ENCODE measurements around the gene KCNQ1. TPM values are rescaled to one million over a fixed set of nuclear protein-coding genes. Genes with fewer than 3 reads are reported as not detected.

Gene KCNQ1
- total and polyA plus RNA-seq, 2 of the 13 experiments (the other 11 are each of a cell fraction or from before 2014, with no cell fraction given), result 0.02 to 0.08 TPM

DNA sequence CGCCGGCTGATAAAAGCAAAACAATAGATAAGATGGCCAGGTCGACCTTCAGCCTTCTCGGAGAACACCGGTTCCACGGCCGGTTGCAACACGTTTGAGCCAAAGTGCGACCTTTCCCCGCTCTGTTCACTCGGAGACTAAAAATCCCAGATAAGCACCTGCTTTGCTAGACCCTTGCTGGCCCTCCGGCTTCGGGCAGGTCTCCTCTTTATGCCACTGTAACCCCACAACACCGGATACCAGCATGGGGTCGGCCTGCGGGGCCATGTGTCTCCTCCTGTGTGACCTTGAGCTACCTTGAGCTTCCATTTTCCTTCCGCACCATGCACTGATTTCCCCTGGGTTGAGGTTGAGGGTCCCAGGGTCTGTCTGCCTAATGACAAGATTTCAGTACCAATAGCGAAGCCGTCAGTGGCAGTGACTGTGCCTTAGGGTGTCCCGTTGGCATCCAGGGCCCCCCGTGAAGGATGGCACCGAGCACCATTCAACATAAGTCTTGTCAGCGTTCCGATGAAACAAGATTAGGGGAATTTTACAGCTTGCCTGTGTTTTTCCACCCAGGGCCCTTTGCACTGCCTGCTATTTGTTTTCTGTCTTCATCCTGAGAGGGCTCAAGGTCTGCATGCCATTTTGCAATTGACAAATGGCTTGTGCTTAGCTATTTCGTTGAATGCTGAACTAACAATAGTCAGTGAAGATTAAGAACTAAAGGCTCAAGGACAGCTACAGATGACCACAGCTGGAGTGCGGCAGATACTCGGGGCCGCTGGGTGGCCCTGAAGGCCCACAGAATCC, 118.6 kb downstream of the KCNQ1 start (continued):
- TF ChIP-seq FOXP4 (CRISPR knock-in tag; IDR thresholded peaks at IDR 0.05), result peak; percentile 89
- TF ChIP-seq, protein P1, sequence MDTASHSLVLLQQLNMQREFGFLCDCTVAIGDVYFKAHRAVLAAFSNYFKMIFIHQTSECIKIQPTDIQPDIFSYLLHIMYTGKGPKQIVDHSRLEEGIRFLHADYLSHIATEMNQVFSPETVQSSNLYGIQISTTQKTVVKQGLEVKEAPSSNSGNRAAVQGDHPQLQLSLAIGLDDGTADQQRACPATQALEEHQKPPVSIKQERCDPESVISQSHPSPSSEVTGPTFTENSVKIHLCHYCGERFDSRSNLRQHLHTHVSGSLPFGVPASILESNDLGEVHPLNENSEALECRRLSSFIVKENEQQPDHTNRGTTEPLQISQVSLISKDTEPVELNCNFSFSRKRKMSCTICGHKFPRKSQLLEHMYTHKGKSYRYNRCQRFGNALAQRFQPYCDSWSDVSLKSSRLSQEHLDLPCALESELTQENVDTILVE (CRISPR knock-in tag; IDR thresholded peaks at IDR 0.05), result 0 out of 2 replicates have a peak, but pooled peaks have one; percentile 33
- TF ChIP-seq TCF7L2 (IDR thresholded peaks at IDR 0.05; ENCODE audit: low read depth, low read length), result no peak
- peak; percentile 53; the same call in 1 of the 2 replicates for TF ChIP-seq ZC3H4 (CRISPR knock-in tag; IDR thresholded peaks at IDR 0.05; ENCODE audit: borderline replicate concordance)
- TF ChIP-seq GPN1 (CRISPR knock-in tag; IDR thresholded peaks at IDR 0.05; ENCODE audit: borderline replicate concordance), result no peak
- TF ChIP-seq TAF1 (CRISPR knock-in tag; IDR thresholded peaks at IDR 0.05), result 0 out of 2 replicates have a peak, but pooled peaks have one; percentile 23
- TF ChIP-seq ZZZ3 (CRISPR knock-in tag; IDR thresholded peaks at IDR 0.05; ENCODE audit: borderline replicate concordance), result no peak
- peak; percentile 92 for TF ChIP-seq NCOA2 (CRISPR knock-in tag; IDR thresholded peaks at IDR 0.05)
- TF ChIP-seq ZNF609 (CRISPR knock-in tag; IDR thresholded peaks at IDR 0.05; ENCODE audit: borderline replicate concordance), result no peak
- no peak for TF ChIP-seq FOXK2 (IDR thresholded peaks at IDR 0.05)
- TF ChIP-seq ZNF430 (CRISPR knock-in tag; IDR thresholded peaks at IDR 0.05), result no peak; the same call in 1 of the 2 replicates
- peak; percentile 89 for TF ChIP-seq TEAD3 (CRISPR knock-in tag; optimal IDR thresholded peaks at IDR 0.05; ENCODE audit: borderline replicate concordance)
- no peak for TF ChIP-seq TAF15 (IDR thresholded peaks at IDR 0.05; ENCODE audit: low read depth, low read length, poor library complexity, severe bottlenecking)
- no peak for TF ChIP-seq ZSCAN12 (CRISPR knock-in tag; IDR thresholded peaks at IDR 0.05)
- no peak for TF ChIP-seq KLF15 (CRISPR knock-in tag; IDR thresholded peaks at IDR 0.05; ENCODE audit: borderline replicate concordance)
- TF ChIP-seq ZNF761 (CRISPR knock-in tag; conservative IDR thresholded peaks at IDR 0.05), result peak; percentile 22; the same call in 1 of the 2 replicates
- no peak for TF ChIP-seq ADNP (CRISPR knock-in tag; IDR thresholded peaks at IDR 0.05)
- TF ChIP-seq NPAS2 (CRISPR knock-in tag; IDR thresholded peaks at IDR 0.05; ENCODE audit: borderline replicate concordance), result no peak
- no peak for TF ChIP-seq ZNF20 (CRISPR knock-in tag; IDR thresholded peaks at IDR 0.05)
- TF ChIP-seq ZBTB20 (CRISPR knock-in tag; IDR thresholded peaks at IDR 0.05; ENCODE audit: borderline replicate concordance, low read depth), result peak; percentile 76; the same call in 1 of the 2 replicates
- no peak for TF ChIP-seq SP2 (CRISPR knock-in tag; IDR thresholded peaks at IDR 0.05)
- TF ChIP-seq ZNF772 (CRISPR knock-in tag; IDR thresholded peaks at IDR 0.05), result peak; percentile 50; the same call in 1 of the 2 replicates

All from HepG2 (cell line).